Measurements from ENCODE around the gene VMAC. TPM values are rescaled to one million over a fixed set of nuclear protein-coding genes. Genes with fewer than 3 reads are reported as not detected.

Gene VMAC
- total RNA-seq, 6 experiments from 2014 or later: 1.7 to 3.9 (median 2.8) TPM

DNA sequence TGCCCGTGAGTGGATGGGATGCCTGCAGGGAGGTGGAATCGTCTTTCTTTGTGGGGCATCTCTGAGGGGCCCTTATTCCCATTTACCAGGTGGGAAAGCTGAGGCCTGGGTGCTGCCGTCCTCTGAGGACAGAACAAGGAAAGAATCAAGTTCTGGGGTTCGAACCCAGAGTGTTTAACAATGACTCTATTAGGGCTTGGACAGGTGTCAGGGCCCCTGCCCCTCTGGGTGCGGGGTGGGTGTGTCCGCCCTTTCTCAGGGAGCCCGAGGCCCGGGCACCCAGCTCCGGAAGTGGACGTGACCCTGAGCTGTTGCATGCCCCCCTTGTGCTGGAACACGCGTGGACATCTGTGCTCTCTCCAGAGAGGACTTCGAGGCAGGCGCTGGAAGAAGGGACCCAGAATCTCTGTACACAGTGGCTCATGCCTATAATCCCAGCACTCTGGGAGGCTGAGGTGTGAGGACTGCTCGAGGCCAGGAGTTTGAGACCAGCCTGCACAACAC, 11.8 kb upstream of the VMAC start:
- 40% methylated on average over 1 of the region's 15 CpGs for WGBS (ENCODE audit: insufficient coverage, low coverage, low lambda C conversion rate, missing lambda C conversion rate)
- TF ChIP-seq POLR2A (IDR thresholded peaks at IDR 0.05): no peak
- TF ChIP-seq, protein P1, sequence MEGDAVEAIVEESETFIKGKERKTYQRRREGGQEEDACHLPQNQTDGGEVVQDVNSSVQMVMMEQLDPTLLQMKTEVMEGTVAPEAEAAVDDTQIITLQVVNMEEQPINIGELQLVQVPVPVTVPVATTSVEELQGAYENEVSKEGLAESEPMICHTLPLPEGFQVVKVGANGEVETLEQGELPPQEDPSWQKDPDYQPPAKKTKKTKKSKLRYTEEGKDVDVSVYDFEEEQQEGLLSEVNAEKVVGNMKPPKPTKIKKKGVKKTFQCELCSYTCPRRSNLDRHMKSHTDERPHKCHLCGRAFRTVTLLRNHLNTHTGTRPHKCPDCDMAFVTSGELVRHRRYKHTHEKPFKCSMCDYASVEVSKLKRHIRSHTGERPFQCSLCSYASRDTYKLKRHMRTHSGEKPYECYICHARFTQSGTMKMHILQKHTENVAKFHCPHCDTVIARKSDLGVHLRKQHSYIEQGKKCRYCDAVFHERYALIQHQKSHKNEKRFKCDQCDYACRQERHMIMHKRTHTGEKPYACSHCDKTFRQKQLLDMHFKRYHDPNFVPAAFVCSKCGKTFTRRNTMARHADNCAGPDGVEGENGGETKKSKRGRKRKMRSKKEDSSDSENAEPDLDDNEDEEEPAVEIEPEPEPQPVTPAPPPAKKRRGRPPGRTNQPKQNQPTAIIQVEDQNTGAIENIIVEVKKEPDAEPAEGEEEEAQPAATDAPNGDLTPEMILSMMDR (IDR thresholded peaks at IDR 0.05): no peak
- Histone ChIP-seq H3K27ac (no peak overlapping the region), H3K36me3 (peaks cover 0 to 14% (median 3%) of the 10 kb centered on the region in 4 donors), H3K9me3 (no peaks in the 10 kb centered on the region), H3K27me3 (no peaks in the 10 kb centered on the region), H3K4me1 (peaks cover 0 to 8% (median 2%) of the 10 kb centered on the region in 4 donors), H3K4me3 (no peak overlapping the region)
- DNase-seq (no peak), ATAC-seq (peak in 1 of 4 donors; percentile 11)
- intact Hi-C loops (cut with DNase I): loop anchor here (5.0 kb wide), 2 partner anchors 81 to 86 kb away; partner anchors contain the start of gene NRTN (in 1 of the 2)

DNA sequence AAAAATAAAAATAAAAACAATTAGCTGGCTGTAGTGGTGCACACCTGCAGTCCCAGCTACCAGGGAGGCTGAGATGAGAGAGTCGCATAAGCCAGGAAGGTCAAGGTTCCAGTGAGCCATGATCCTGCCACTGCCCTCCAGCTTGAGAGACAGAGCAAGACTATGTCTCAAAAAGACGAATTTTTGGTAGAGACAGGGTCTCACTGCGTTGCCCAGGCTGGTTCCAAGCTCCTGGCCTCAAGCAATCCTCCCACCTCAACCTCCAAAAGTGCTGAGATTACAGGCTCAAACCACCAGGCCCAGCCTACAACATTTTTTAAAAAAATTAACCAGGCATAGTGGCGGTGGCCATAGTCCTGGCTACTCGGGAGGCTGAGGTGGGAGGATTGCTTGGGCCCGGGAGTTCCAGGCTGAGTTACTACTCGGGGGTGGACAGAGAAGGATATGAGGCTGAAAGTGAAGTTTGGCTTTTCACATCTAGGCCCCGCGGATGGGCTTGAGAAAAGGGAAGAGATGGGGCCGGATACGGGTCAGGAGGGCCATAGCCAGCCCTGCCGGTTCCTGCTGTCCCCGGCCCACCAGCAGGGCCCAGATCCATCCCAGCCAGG, 11.3 kb upstream of the VMAC start:
- H3K27me3 ChIP-seq: no peaks in the 10 kb centered on the region
- H3K4me3 ChIP-seq: no peak overlapping the region
- H3K4me1 ChIP-seq: peaks cover 0 to 8% (median 2%) of the 10 kb centered on the region in 4 donors
- DNase-seq: no peak
- WGBS (ENCODE audit: insufficient coverage, low coverage, low lambda C conversion rate, missing lambda C conversion rate): 63% methylated on average over 7 of the region's 13 CpGs
- H3K9me3 ChIP-seq: no peaks in the 10 kb centered on the region
- H3K36me3 ChIP-seq: peaks cover 0 to 14% (median 3%) of the 10 kb centered on the region in 4 donors
- ATAC-seq: peak; percentile 1 to 5 (median 4)
- no peak overlapping the region for H3K27ac ChIP-seq
- TF ChIP-seq POLR2A (IDR thresholded peaks at IDR 0.05): no peak
- TF ChIP-seq, protein P1 (IDR thresholded peaks at IDR 0.05): no peak
- intact Hi-C loops (cut with DNase I): loop anchor here (5.0 kb wide), 2 partner anchors 81 to 86 kb away; partner anchors contain the start of gene NRTN (in 1 of the 2)

DNA sequence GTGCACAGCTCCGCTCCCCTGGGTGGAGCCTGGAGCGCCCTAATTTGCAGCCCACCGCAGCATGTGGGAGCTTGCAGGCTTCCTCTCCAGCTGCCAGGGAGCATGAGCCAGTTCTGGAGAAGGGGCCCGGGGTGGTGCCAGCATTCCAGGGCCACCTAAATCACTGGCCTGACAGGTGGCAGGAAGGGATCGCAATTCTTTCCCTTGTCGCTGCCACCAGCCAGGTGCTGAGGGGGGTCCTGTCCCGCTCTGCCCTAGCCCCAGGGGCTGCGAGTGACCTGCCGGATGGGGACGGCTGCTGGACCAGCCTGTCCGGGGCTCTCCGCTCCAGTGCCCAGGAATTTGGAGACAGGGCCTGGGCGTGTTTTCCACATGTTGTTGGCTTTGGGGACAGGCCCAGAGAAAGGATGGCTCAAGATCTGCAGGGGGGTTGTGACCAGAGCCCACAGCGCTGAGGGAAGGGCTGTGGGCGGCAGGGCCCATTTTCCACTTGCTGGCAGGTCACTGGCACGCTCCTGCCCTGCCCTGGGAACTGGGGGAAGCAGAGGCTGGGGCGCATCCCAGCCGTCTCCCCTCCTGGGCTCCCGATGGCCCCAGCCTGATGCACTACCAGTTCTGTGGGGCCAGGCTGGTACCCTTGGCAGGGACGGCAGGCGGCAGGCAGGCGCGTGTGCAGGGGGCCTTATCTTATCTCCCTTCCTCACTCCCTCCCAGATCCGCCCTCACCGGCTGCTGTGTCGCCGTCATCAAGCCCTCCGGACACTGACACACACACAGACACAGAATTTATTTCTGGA, 10.6 kb upstream of the VMAC start:
- no peaks in the 10 kb centered on the region for H3K9me3 ChIP-seq
- DNase-seq: no peak
- 84% methylated on average over 9 of the region's 28 CpGs for WGBS (ENCODE audit: insufficient coverage, low coverage, low lambda C conversion rate, missing lambda C conversion rate)
- H3K4me1 ChIP-seq: peaks cover 0 to 8% (median 2%) of the 10 kb centered on the region in 4 donors
- no peaks in the 10 kb centered on the region for H3K27me3 ChIP-seq
- TF ChIP-seq POLR2A (IDR thresholded peaks at IDR 0.05): no peak
- TF ChIP-seq, protein P1 (IDR thresholded peaks at IDR 0.05): no peak
- H3K27ac ChIP-seq: no peak overlapping the region
- ATAC-seq: peak; percentile 8 to 45 (median 33)
- H3K36me3 ChIP-seq: peaks cover 0 to 14% (median 3%) of the 10 kb centered on the region in 4 donors
- intact Hi-C loops (cut with DNase I): loop anchor here (5.0 kb wide), 2 partner anchors 82 to 87 kb away; partner anchors contain the start of gene NRTN (in 1 of the 2)
- H3K4me3 ChIP-seq: no peak overlapping the region

DNA sequence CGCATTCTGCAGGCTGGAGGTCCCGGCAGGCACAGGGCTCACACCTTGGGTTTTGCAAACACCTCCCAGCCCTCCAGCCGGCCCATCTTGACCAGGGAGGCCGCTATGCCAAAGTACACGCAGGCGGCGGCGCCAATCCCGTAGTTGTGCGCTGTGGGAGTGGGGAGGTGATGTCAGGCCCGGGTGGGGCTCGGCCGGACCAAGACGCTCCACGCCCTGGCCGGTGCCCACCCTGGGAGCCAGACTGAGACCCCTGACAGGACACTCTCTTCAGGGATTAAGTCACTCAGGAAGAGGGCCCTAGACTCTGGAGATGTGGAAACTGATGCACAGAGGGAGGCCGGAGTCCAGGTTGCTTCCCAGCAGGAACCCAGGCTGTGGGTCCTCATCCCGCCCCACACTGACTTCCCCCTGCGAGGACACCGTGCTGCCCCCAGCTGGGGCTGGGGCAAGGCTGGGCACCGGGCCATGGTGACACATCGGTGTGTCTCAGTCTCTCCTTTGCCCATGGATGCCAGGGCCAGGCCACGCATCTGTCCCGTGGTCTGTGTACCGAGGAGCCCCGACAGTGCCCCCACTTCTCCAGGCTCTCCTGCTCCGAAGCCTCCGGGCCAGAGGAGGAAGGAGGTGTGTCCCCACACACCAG, 9.8 kb upstream of the VMAC start:
- H3K36me3 ChIP-seq: peaks cover 0 to 14% (median 3%) of the 10 kb centered on the region in 4 donors
- no peaks in the 10 kb centered on the region for H3K27me3 ChIP-seq
- no peak overlapping the region for H3K4me3 ChIP-seq
- ATAC-seq (no peak), DNase-seq (no peak)
- no peaks in the 10 kb centered on the region for H3K9me3 ChIP-seq
- 100% methylated on average over 1 of the region's 28 CpGs for WGBS (ENCODE audit: insufficient coverage, low coverage, low lambda C conversion rate, missing lambda C conversion rate)
- no peak overlapping the region for H3K27ac ChIP-seq
- TF ChIP-seq, protein P1 (IDR thresholded peaks at IDR 0.05): no peak
- TF ChIP-seq POLR2A (IDR thresholded peaks at IDR 0.05): no peak
- H3K4me1 ChIP-seq: peaks cover 0 to 8% (median 2%) of the 10 kb centered on the region in 4 donors
- intact Hi-C loops (cut with DNase I): loop anchor here (5.0 kb wide), 3 partner anchors 73 to 88 kb away; partner anchors contain the start of gene NRTN (in 1 of the 2)

Data from right lobe of liver (tissue), 6 donors.